VCaP (cell line): ENCODE results near the gene PCDHB4.
"Not testable (repeated sequence)": the region's sequence is repeated elsewhere in the genome, so short reads cannot be mapped to it uniquely, and the experiment has no call there.

ENCODE experiments used
- H3K27ac ChIP-seq: fragments of 450-650 bp; 2 replicates; pipeline ENCODE4 v1.5.1; 2017
- CTCF ChIP-seq: fragments of 450-650 bp; conservative IDR thresholded peaks from 2 replicates; pipeline ENCODE4 v1.5.1; 2017; ENCODE audit warnings: mild to moderate bottlenecking, moderate library complexity

The PCDHB4 gene

GRCh38 chr5:141135030-141135717 lies 13.6 kb downstream of the PCDHB4 start, which contains the start of gene PCDHB5:
Gene PCDHB5 (plus strand): TSS chr5:141135206. CDS start chr5:141135435, 229 bp downstream.
- TF ChIP-seq CTCF = peak; percentile 79
- peak within 1 kb of the TSS; percentile 46; the same call in 1 of the 2 replicates for H3K27ac ChIP-seq

GRCh38 chr5:141135718-141136266 lies 14.2 kb downstream of the PCDHB4 start:
- no peak for TF ChIP-seq CTCF

GRCh38 chr5:141137346-141137745 lies 15.7 kb downstream of the PCDHB4 start:
- H3K27ac ChIP-seq = not testable (repeated sequence)

More at GRCh38 chr5:141135718-141136266, 14.2 kb downstream of the PCDHB4 start:
- peak overlapping the region; percentile 46; the same call in 1 of the 2 replicates for H3K27ac ChIP-seq

- peak within 1 kb of the TSS; percentile 8; the same call in 1 of the 2 replicates for H3K27ac ChIP-seq
- TF ChIP-seq CTCF = no peak
Observed at GRCh38 chr5:141149812-141150211, 28.2 kb downstream of the PCDHB4 start, which contains the start of gene PCDHB6. Gene PCDHB6 (plus strand): TSS chr5:141150057. CDS start chr5:141150258, 201 bp downstream.

GRCh38 chr5:141150224-141150992 lies 28.8 kb downstream of the PCDHB4 start:
- H3K27ac ChIP-seq = no peak overlapping the region
- no peak for TF ChIP-seq CTCF

- TF ChIP-seq CTCF = no peak
- H3K27ac ChIP-seq = no peak overlapping the region
Observed at GRCh38 chr5:141150993-141151325, 29.3 kb downstream of the PCDHB4 start.

- H3K27ac ChIP-seq = not testable (repeated sequence)
Observed at GRCh38 chr5:141151632-141152031, 30.0 kb downstream of the PCDHB4 start.

GRCh38 chr5:141152096-141152495 lies 30.5 kb downstream of the PCDHB4 start:
- H3K27ac ChIP-seq = not testable (repeated sequence)
